NCI-H2171 (cell line): Measurements from ENCODE around the gene HIVEP2.
"Not testable (repeated sequence)": the region's sequence is repeated elsewhere in the genome, so short reads cannot be mapped to it uniquely, and the experiment has no call there.

Experiments used
- DNase-seq: peaks from one replicate; lab custom pipeline; 2025; lab: John Stamatoyannopoulos, UW

The HIVEP2 gene

DNA sequence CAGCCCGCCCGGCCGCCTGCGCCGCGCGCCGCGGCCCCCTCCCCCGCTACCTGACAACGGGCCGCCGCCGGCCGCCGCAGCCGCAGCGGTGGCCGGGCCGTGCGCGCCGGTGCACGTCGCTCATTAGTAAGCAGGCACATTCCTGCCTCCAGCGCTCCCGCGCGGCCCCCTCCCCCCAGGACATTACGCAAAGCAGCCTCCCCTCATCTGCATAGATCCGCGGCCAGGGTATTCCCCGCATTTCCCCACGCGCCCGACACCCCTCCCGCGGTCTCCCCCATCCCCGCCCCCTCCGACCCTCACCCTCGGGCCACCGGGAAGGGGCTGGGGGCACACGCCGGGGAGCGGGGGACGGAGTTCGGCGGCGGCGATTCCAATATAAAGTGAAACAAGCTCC is at the start of gene HIVEP2:
HIVEP2 (minus strand) TSS at position 128 of the 397 bp plus-strand sequence. CDS start 170,438 bp downstream, outside the sequence.
- peak; percentile 55 for DNase-seq

DNA sequence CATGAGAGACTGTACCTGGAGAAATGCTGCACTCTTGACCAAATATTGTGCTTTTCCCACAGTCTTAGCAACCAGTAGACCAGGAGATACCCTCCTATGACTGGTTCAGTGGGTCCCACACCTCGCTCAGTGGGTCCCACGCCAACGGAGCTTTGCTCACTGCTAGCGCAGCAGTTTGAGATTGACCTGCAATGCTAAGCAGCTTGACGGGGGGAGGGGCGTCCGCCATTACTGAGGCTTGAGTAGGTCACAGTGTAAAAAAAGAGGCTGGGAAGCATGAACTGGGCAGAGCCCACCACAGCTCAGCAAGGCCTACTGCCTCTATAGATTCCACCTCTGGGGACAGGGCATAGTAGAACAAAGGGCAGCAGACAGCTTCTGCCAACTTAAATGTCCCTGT is 49.0 kb upstream of the HIVEP2 start:
- DNase-seq, result no peak

DNA sequence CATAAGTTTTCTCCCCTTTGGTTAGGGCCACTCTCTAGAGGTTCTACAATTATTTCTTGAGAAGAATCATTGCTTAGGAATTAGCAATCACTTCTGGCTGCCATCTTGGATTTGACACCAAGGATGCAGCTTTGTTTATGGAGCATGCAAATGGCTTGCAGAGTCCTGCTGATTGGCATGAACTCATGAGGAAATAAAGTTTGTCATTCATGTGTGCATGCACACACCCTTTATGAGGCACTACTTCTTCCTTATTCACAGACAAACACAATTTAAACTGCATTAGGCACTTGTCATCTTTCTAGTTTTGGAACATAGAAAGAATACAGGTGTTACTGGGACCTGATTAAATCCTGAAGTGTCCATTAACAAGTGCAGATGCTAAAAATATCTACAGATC is 42.5 kb upstream of the HIVEP2 start:
- no peak for DNase-seq

DNA sequence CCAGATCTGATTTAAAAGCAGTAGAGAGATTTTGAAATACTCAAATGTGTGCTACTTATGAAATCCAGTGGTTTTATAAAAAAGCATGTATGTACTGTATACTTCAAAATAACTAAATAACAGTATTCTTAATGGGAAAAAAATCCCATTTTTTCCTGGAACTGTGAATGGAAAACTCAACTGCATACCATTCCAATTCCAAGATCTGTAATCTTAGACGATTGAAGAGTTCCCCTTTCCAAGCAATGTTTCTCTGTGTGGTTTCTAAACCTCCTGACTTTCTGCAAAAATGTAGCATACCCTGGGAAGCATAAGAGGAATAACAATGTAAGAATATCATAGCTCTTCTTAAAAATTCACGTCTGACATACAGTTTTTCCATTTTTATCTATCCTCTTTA is 40.3 kb upstream of the HIVEP2 start:
- no peak for DNase-seq

DNA sequence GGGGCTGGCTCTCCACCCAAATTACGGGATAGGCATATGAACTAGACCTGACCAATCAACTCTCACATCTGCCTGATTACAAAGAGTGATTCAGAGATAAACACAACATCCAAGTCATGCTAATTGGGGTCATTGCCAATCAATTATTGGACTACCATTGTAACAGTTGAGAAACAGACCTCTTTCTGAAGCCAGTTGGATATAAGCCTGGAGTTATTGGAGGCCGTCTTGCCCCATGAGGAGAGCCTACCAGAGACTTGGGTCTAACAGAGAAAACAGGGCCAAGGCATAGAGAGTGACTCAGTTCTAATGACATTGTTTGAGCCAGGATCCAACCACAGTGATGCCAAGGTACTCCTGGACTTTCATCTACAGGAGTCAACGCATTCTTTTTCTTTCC is 39.4 kb upstream of the HIVEP2 start:
- DNase-seq, result no peak

GRCh38 chr6:142975365-142975764 is 30.4 kb upstream of the HIVEP2 start:
- DNase-seq, result no peak

GRCh38 chr6:142970941-142971340 is 26.0 kb upstream of the HIVEP2 start:
- not testable (repeated sequence) for DNase-seq

GRCh38 chr6:142968601-142969000 is 23.6 kb upstream of the HIVEP2 start:
- no peak for DNase-seq

- no peak for DNase-seq
These were observed 21.3 kb upstream of the HIVEP2 start for GRCh38 chr6:142966294-142966693.

GRCh38 chr6:142965164-142965563 is 20.2 kb upstream of the HIVEP2 start:
- no peak for DNase-seq

DNA sequence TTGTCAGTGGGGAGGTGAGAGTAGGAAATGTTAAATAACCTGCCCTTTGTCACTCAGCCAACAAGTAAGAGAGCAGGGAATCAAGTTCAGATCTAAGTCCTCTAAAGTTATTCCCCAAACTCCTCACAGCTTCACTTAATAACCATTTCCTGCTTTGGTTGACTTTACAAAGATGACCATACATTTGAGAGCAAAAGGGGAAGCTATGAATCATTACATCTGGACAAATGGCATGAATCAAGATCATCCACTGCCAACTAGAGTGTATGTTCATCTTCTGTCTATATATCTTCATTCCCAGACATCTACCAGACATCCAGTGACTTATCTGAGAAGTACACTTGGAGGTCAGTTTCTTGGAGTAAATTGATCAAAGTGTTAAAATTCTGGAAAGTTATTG is 15.1 kb upstream of the HIVEP2 start:
- DNase-seq, result no peak

DNA sequence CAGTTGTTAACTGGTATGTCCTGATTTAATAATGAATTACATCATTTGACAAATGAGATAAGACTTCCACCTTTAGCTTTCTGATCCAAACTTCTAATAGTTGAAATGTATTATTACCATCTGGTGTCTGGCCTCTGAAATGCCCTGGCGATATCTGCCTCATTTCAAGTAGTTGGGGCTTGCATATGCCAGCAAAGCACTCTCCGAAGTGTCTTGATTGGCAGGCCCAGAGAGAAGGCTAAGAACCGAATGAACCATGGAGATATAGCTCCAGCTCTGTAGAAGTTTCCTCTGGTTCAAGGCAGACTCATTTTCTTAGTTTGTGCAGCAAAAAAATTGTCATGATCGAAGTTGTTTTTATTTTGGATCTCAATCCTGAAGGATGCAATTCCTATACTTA is 13.4 kb upstream of the HIVEP2 start:
- no peak for DNase-seq

- DNase-seq, result no peak
These were observed 11.8 kb upstream of the HIVEP2 start for GRCh38 chr6:142956726-142957125.

DNA sequence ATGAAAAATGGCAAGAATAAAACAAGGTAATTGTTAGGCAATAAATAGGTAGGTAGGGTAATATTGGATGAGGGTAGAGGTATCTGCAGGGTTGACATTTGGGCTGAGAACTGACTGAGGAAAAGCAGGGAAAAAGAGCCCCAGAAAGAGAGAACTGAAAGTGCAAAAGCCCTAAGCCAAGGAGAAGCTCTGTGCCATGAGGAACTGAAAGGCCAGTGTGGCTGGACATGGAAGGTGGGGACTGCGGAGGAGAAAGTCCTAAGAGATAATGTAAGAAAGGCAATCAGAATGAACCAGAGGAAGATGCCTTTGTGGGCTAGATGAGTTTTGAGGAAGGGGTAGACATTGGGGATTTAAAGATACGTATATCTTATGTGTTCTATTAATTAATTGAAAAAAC is 9.9 kb upstream of the HIVEP2 start:
- DNase-seq, result no peak

GRCh38 chr6:142953373-142954273 is 8.6 kb upstream of the HIVEP2 start:
- DNase-seq, result no peak

DNA sequence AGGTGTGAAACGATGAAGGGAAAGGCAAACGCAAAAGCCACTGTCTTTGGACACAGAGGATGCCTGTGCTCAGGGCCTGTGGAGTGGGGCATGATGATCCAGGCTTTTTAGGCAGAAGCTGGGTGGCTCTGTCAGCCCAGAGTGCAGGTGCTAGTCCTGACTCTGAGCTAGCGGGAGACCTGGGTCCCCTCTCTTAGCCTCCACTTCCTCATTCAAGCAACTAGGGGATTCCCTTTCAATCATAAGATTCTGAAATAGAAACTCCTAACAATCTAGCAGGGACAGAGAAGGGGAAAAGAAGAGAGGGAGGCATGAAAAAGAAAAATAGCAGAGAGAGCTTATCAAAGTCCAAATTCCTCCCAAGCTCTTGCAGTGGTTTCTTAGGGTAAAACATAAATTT is 7.6 kb upstream of the HIVEP2 start:
- DNase-seq, result no peak

GRCh38 chr6:142950291-142950690 is 5.3 kb upstream of the HIVEP2 start:
- DNase-seq, result no peak

DNA sequence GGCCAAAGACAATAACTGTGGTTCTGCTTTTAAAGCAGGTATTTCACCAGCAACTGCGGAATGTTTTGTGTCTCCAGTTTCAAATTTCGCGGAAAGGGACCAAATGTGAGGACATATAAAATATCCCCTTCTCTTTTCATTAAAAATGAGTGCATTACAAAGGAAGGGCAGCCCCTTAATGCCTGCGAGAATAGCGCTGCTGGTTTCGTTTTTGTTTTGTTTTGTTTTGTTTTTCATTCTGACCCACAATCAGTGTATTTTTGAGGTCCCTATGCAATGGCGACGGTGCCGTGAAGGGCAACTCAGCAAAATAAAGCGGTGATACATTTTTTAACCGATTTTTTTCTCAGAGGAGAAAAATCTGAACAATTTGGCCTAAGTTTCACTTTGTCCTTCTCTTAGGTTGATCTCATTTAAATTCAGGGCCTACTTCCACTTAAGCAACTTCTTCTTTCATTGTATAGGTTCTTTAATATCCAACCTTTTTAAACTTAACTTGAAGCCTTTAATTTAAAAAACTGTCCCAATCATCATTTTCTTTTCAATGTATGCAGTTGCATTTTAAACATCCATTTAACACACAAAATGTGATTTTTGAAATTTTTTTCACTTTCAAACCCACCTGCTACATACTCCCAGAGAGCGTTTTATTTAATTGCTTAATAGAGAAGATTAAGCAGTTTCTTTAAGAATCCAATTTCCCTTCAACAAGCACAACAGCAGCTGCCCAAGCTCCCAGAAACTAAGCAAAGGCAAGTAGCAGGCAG is 2.9 kb upstream of the HIVEP2 start:
- DNase-seq, result no peak

GRCh38 chr6:142946924-142947713 is 2.1 kb upstream of the HIVEP2 start:
- DNase-seq, result peak; percentile 25

DNA sequence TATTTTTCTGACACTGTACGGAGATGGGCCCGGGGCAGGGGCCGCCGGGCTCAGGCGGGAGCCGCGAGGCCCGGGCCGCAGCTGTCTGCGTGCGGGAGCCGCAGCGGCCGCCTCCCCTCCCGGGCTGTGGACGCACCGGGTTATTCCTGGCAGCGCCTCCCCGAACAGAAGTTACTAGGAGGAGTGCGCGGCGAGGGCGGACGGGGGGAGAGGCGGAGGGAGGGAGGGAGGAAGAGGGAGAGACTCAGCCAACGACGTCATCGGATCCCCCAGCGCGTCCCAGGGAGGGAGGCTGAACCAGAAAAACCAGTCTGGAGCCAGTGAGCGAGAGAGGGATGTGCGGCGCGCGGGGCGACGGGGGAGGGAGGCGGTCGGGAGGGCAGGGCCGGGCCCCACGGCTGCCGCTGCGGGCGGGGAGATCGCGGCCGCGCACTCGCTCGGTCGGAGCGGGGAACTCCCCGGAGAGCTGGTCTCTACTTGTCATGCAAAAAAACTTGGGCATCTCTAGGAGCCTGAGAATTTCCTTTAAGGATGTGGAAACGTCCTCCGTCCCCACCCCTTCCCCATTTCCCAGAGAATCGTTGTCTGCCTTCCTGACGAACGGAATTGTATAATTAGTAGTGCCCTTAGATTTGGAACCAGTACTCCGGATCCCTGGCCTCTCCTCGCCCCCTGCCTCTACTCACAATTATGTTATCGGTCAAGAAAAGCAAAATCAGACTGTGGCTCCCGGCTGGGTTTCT is 1.4 kb upstream of the HIVEP2 start:
- peak; percentile 90 for DNase-seq

- peak; percentile 18 for DNase-seq
These were observed 637 bp upstream of the HIVEP2 start for GRCh38 chr6:142945446-142946180.
